Measurements from ENCODE around the gene SLC7A8. TPM values are rescaled to one million over a fixed set of nuclear protein-coding genes. Genes with fewer than 3 reads are reported as not detected.
"Not testable (repeated sequence)": the region's sequence is repeated elsewhere in the genome, so short reads cannot be mapped to it uniquely, and the experiment has no call there.

The SLC7A8 gene
- 36.1 TPM for polyA plus RNA-seq (2013, experiment 1 of 2)
- polyA plus RNA-seq (2013, experiment 2 of 2): 31.8 TPM

DNA sequence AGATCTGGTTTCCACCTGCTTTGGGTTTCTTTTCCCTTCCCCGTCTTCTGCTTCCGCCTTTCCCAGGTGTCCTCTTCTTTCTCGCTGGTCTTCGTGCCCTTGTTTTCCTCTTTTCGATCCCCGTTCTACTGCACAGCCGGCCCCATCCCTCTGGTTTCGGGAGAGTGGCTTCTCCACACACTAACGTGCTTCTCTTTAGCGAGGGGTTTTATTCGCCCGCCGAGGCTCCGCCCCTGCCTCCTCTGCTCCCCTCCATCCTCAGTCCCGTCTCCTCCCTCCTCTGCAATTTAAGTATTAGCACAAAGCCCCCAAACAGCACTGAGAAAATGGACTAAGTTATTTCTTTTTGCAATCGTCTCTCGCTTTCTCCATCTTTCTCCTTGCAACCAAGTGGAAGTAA lies at the start of gene SLC7A8:
TSS of gene SLC7A8 (minus strand) at position 182 of the 400 bp plus-strand sequence. CDS start 746 bp downstream, outside the sequence.
- Histone ChIP-seq H3K9me3 (ENCODE audit: control insufficient read depth, low read length) (no peaks in the 10 kb centered on the region), H3K27ac (ENCODE audit: low read depth, low read length, severe bottlenecking) (no peak within 1 kb of the TSS), H3K36me3 (ENCODE audit: control insufficient read depth, insufficient read depth, low read length) (no peaks in the 10 kb centered on the region), H3K4me1 (ENCODE audit: control insufficient read depth, insufficient read depth, low read length, poor library complexity, severe bottlenecking) (no peaks in the 10 kb centered on the region), H3K4me3 (ENCODE audit: extremely low read depth, insufficient read depth, low read length, poor library complexity, severe bottlenecking) (peak within 1 kb of the TSS; percentile 46)
- 1% methylated on average over 14 to 15 of the region's 17 CpGs for WGBS, 2 experiments (ENCODE audit: insufficient coverage in 2 of 2)

DNA sequence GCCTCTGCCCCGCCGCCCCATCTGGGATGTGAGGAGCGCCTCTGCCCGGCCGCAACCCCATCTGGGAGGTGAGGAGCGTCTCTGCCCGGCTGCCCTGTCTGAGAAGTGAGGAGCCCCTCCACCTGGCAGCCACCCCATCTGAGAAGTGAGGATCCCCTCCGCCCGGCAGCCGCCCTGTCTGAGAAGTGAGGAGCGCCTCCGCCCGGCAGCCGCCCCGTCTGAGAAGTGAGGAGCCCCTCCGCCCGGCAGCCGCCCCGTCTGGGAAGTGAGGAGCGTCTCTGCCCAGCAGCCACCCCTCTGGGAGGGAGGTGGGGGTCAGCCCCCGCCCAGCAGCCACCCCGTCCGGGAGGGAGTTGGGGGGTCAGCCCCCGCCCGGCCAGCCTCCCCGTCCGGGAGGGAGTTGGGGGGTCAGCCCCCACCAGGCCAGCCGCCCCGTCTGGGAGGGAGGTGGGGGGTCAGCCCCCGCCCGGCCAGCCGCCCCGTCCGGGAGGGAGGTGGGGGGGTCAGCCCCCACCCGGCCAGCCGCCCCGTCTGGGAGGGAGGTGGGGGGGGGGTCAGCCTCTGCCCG lies 48.9 kb upstream of the SLC7A8 start:
- H3K4me3 ChIP-seq (ENCODE audit: extremely low read depth, insufficient read depth, low read length, poor library complexity, severe bottlenecking); H3K36me3 ChIP-seq (ENCODE audit: control insufficient read depth, insufficient read depth, low read length); H3K9me3 ChIP-seq (ENCODE audit: control insufficient read depth, low read length); H3K4me1 ChIP-seq (ENCODE audit: control insufficient read depth, insufficient read depth, low read length, poor library complexity, severe bottlenecking); H3K27ac ChIP-seq (ENCODE audit: low read depth, low read length, severe bottlenecking): not testable (repeated sequence)
- WGBS, 2 experiments (ENCODE audit: insufficient coverage in 2 of 2): 86 to 98% methylated on average over 11 to 12 of the region's 38 CpGs

DNA sequence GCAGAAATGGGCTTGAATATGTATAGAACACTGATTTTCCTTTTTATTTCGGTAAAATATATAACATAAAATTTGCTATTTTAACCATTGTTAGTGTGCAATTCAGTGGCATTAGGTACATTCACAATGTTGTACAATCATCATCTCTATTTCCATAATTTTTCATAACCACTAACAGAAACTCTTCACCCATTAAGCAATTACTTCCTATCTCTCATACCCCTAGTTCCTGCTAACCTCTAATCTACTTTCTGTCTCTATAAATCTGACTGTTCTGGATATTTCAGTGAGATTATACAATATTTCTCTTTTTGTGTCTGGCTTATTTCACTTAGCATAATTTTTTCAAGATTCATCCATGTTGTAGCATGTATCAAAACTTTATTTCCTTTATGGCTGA lies 45.4 kb upstream of the SLC7A8 start:
- Histone ChIP-seq H3K4me1 (ENCODE audit: control insufficient read depth, insufficient read depth, low read length, poor library complexity, severe bottlenecking) (no peaks in the 10 kb centered on the region), H3K36me3 (ENCODE audit: control insufficient read depth, insufficient read depth, low read length) (no peaks in the 10 kb centered on the region), H3K4me3 (ENCODE audit: extremely low read depth, insufficient read depth, low read length, poor library complexity, severe bottlenecking) (no peak overlapping the region), H3K9me3 (ENCODE audit: control insufficient read depth, low read length) (no peaks in the 10 kb centered on the region), H3K27ac (ENCODE audit: low read depth, low read length, severe bottlenecking) (no peak overlapping the region)
- no CpG with 5 or more reads among the region's 1 CpG for WGBS, 2 experiments (ENCODE audit: insufficient coverage in 2 of 2)

DNA sequence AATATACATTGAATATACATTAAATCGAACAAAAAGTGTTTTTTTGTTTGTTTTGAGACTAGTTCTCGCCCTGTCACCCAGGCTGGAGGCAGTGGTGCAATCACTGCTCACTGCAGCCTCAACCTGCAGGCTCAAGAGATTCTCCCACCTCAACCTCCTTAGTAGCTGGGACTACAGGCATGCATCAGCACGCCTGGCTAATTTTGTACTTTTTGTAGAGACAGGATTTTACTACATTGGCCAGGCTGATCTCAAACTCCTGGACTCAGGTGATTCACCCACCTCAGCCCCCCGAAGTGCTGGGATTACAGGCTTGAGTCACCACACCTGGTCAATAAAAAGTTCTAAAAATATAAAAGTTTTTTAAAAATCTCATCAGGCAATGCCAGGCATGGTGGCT lies 44.1 kb upstream of the SLC7A8 start:
- no peaks in the 10 kb centered on the region for H3K4me1 ChIP-seq (ENCODE audit: control insufficient read depth, insufficient read depth, low read length, poor library complexity, severe bottlenecking)
- WGBS, 2 experiments (ENCODE audit: insufficient coverage in 2 of 2): 83 to 90% methylated on average over 1 to 2 of the region's 4 CpGs
- H3K4me3 ChIP-seq (ENCODE audit: extremely low read depth, insufficient read depth, low read length, poor library complexity, severe bottlenecking): no peak overlapping the region
- H3K27ac ChIP-seq (ENCODE audit: low read depth, low read length, severe bottlenecking): no peak overlapping the region
- H3K36me3 ChIP-seq (ENCODE audit: control insufficient read depth, insufficient read depth, low read length): no peaks in the 10 kb centered on the region
- no peaks in the 10 kb centered on the region for H3K9me3 ChIP-seq (ENCODE audit: control insufficient read depth, low read length)

DNA sequence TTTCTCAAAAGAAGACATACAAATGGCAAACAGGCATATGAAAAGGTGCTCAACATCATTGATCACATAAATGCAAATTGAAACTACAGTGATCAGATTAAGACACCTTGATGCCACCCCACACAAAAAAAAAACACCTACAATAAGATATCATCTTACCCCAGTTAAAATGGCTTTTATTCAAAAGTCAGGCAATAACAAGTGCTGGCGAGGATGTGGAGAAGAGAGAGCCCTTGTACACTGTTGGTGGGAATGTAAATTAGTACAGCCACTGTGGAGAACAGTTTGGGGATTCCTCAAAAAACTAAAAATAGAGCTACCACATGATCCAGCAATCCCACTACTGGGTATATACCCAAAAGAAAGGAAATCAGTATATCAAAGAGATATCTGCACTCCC lies 41.5 kb upstream of the SLC7A8 start:
- H3K36me3 ChIP-seq (ENCODE audit: control insufficient read depth, insufficient read depth, low read length); H3K4me1 ChIP-seq (ENCODE audit: control insufficient read depth, insufficient read depth, low read length, poor library complexity, severe bottlenecking); H3K9me3 ChIP-seq (ENCODE audit: control insufficient read depth, low read length); H3K4me3 ChIP-seq (ENCODE audit: extremely low read depth, insufficient read depth, low read length, poor library complexity, severe bottlenecking); H3K27ac ChIP-seq (ENCODE audit: low read depth, low read length, severe bottlenecking): not testable (repeated sequence)
- WGBS, 2 experiments (ENCODE audit: insufficient coverage in 2 of 2): no CpG with 5 or more reads among the region's 1 CpG

DNA sequence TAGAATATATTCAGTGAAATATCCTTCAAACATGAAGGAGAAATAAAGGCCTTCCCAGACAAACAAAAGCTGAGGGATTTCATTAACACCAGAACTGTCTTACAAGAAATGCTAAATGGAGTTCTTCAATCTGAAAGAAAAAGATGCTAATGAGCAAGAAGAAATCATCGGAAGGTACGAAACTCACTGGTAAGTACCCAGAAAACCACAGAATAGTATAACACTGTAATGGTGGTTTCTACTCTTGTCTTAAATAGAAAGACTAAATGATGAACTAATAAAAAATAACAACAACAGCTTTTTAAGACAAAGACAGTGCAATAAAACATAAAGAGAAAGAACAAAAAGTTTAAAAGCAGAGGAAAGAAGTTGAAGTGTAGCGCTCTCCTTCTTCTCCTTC lies 35.6 kb upstream of the SLC7A8 start:
- Histone ChIP-seq H3K4me3 (ENCODE audit: extremely low read depth, insufficient read depth, low read length, poor library complexity, severe bottlenecking) (no peak overlapping the region), H3K9me3 (ENCODE audit: control insufficient read depth, low read length) (peaks cover 6% of the 10 kb centered on the region), H3K4me1 (ENCODE audit: control insufficient read depth, insufficient read depth, low read length, poor library complexity, severe bottlenecking) (no peaks in the 10 kb centered on the region), H3K27ac (ENCODE audit: low read depth, low read length, severe bottlenecking) (no peak overlapping the region), H3K36me3 (ENCODE audit: control insufficient read depth, insufficient read depth, low read length) (no peaks in the 10 kb centered on the region)
- 100% methylated on average over 1 of the region's 3 CpGs for whole genome bisulfite sequencing, 2 experiments (ENCODE audit: insufficient coverage in 2 of 2)

DNA sequence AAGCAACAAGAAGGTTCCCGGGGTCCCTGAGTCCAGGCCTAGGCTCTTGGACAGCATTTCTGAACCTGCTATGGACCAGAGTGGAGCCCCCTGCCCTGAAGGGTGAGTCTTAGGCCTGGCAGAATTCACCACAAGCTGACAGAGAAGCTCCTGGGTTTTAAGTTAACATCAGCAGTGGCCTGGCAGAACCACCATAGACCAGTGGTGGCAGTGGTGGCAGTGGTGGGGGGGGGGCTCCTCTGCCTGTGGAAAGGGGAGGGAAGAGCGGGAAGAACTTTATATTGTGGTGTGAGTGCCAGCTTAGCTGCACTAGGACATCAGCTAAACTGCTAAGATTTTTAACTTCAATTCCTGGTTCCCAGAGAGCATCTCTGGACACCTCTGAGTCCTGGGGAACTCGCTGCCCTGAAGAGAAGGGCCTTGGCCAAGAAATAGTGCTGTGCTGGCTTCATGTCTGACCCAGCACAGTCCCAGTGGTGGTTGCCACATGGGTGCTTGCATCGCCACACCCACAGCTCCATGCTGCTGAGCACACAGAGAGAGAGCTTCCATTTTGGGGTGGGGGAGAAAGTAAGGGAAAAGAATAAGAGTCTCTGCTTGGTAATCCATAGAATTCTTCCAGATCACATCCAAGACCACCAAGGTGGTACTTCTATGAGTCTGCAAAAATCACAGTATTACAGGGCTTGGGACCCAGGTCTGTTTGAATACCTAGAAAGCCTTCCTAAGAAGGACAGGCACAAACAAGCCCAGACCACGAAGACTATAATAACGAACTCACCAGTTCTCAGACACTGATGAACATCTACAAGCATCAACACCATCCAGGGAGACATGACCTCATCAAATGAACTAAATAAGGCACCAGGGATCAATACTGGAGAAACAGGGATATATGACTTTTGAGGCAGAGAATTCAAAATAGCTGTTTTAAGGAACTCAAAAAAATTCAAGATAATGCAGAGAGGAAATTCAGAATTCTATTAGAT lies 33.9 kb upstream of the SLC7A8 start:
- WGBS, 2 experiments (ENCODE audit: insufficient coverage in 2 of 2): 91 to 100% methylated on average over 2 to 4 of the region's 6 CpGs
- H3K4me3 ChIP-seq (ENCODE audit: extremely low read depth, insufficient read depth, low read length, poor library complexity, severe bottlenecking): no peak overlapping the region
- no peaks in the 10 kb centered on the region for H3K4me1 ChIP-seq (ENCODE audit: control insufficient read depth, insufficient read depth, low read length, poor library complexity, severe bottlenecking)
- no peak overlapping the region for H3K27ac ChIP-seq (ENCODE audit: low read depth, low read length, severe bottlenecking)
- H3K9me3 ChIP-seq (ENCODE audit: control insufficient read depth, low read length): peaks cover 6% of the 10 kb centered on the region
- H3K36me3 ChIP-seq (ENCODE audit: control insufficient read depth, insufficient read depth, low read length): no peaks in the 10 kb centered on the region

DNA sequence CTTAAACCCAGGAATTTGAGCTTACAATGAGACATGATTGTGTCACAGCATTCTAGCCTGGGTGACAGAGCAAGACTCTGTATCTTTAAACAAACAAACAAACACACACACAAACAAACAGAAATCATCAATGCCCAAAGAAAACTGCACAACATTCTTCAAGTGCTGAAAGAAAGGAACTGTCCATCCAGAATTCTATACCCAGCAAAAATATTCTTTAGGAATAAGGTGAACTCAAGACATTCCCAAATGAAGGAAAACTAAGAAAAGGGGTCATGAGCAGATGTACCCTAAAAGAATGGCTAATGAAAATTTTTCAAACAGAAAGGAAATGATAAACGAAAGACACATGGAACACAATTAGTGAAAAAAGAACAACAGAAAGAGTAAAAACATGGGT lies 32.0 kb upstream of the SLC7A8 start:
- no peak overlapping the region for H3K4me3 ChIP-seq (ENCODE audit: extremely low read depth, insufficient read depth, low read length, poor library complexity, severe bottlenecking)
- no peaks in the 10 kb centered on the region for H3K36me3 ChIP-seq (ENCODE audit: control insufficient read depth, insufficient read depth, low read length)
- no peak overlapping the region for H3K27ac ChIP-seq (ENCODE audit: low read depth, low read length, severe bottlenecking)
- 100% methylated on average over 1 of the region's 1 CpG; no CpG with 5 or more reads in 1 of the 2 experiments for WGBS, 2 experiments (ENCODE audit: insufficient coverage in 2 of 2)
- peaks cover 6% of the 10 kb centered on the region for H3K9me3 ChIP-seq (ENCODE audit: control insufficient read depth, low read length)
- H3K4me1 ChIP-seq (ENCODE audit: control insufficient read depth, insufficient read depth, low read length, poor library complexity, severe bottlenecking): no peaks in the 10 kb centered on the region

DNA sequence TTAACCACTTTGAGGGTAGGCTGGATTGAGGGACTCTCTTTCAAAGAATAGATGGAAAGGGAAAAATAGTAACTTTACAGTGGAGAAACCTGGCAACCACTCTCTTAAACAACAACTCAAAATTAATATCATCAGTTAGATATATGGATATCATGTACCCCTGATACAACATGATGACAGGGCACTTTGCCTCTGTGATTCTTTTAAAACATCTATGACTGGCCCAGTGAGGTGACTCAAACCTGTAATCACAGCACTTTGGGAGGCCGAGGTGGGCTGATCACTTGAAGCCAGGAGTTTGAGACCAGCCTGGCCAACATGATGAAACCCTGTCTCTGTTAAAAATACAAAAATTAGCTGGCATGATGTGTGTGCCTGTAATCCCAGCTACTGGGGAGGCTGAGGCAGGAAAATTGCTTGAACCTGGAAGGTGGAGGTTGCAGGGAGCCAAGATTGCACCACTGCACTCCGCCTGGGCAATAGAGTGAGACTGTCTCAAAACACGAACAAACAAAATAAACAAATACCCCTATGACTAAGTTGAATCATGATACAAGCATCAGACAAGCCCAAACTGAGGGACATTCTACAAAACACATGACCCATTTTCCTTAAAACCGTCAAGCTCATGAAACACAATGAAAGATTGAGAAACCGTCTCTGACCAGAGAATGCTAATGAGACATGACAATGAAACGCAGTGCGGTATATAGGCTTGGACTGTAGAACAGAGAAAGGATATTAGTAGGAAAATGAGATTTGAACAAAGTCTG lies 26.4 kb upstream of the SLC7A8 start:
- WGBS, 2 experiments (ENCODE audit: insufficient coverage in 2 of 2): 92 to 97% methylated on average over 5 to 6 of the region's 7 CpGs
- H3K36me3 ChIP-seq (ENCODE audit: control insufficient read depth, insufficient read depth, low read length): no peaks in the 10 kb centered on the region
- H3K27ac ChIP-seq (ENCODE audit: low read depth, low read length, severe bottlenecking): no peak overlapping the region
- H3K4me3 ChIP-seq (ENCODE audit: extremely low read depth, insufficient read depth, low read length, poor library complexity, severe bottlenecking): no peak overlapping the region
- peaks cover under 1% of the 10 kb centered on the region for H3K9me3 ChIP-seq (ENCODE audit: control insufficient read depth, low read length)
- peaks cover 3% of the 10 kb centered on the region for H3K4me1 ChIP-seq (ENCODE audit: control insufficient read depth, insufficient read depth, low read length, poor library complexity, severe bottlenecking)

DNA sequence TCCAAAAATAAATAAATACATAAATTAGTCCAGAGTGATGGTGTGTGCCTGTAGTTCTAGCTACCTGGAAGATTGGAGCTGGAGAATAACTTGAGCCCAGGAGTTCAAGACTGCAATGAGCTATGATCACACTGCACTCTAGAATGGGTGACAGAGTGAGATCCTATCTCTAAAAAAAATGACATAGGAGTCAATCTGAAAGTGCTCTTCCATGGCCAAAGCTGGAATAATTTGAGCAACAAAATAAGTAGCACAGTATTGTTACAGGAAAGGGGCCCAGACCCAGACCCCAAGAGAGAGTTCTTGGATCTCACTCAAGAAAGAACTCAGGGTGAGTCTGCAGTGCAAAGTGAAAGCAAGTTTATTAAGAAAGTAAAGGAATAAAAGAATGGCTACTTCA lies 24.9 kb upstream of the SLC7A8 start:
- Histone ChIP-seq H3K9me3 (ENCODE audit: control insufficient read depth, low read length) (no peaks in the 10 kb centered on the region), H3K27ac (ENCODE audit: low read depth, low read length, severe bottlenecking) (no peak overlapping the region), H3K4me3 (ENCODE audit: extremely low read depth, insufficient read depth, low read length, poor library complexity, severe bottlenecking) (no peak overlapping the region), H3K4me1 (ENCODE audit: control insufficient read depth, insufficient read depth, low read length, poor library complexity, severe bottlenecking) (peaks cover 3% of the 10 kb centered on the region), H3K36me3 (ENCODE audit: control insufficient read depth, insufficient read depth, low read length) (no peaks in the 10 kb centered on the region)

All from mesodermal cell (in vitro differentiated cells).